Activated naive CD8-positive, alpha-beta T cell treated with anti-CD3 and anti-CD28 coated beads, Interleukin-2, amount 50 U/mL, for 16 hours (primary cell): ENCODE data around the gene TMEM175.
"Not testable (repeated sequence)": the region's sequence is repeated elsewhere in the genome, so short reads cannot be mapped to it uniquely, and the experiment has no call there.

Experiments
- DNase-seq: peaks from one replicate; pipeline ENCODE4 v3.0.0-alpha.2; 2020; ENCODE audit warnings: low read depth, low spot score

The TMEM175 gene

DNA sequence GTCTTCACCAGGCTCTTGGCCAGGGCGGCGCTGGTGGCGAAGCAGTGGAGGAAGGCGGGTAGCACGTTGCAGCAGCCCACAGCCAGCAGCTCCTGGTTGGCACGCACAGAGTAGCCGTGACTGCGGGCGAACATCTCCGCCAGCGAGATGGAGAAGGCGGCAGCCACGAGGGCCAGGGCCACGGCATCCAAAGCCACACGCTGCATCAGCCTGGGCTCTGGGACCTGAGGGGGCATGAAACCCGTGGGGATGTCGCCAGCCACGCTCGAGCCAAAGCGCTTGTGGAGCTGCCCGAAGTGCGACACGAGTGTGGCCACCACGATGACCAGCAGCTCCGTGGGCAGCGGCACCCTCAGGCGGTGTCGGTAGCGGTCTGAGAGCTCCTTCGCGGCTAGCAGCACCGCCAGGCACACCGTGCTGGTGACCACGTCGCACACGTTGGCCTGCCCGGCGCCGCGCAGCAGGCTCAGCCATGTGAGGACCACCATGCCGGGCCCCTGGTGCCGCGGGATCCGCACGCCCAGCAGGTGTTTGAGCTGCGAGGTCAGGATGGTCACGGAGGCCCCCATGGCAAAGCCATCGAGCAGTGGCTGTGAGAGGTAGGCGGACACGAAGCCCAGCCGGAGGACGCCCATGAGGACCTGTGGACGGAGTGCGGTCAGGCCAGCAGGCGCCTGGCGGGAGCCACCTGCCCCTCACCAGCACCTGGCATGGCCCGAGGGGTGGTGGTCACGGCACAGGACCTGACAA lies 57.6 kb downstream of the TMEM175 start:
- no peak for DNase-seq

GRCh38 chr4:990746-991367 lies 58.6 kb downstream of the TMEM175 start:
- no peak for DNase-seq

- DNase-seq: no peak
Observed at GRCh38 chr4:991451-992296, 59.4 kb downstream of the TMEM175 start.

- DNase-seq: no peak
Observed at GRCh38 chr4:992297-993110, 60.2 kb downstream of the TMEM175 start.

GRCh38 chr4:993111-994029 lies 61.1 kb downstream of the TMEM175 start, which contains the start of gene SLC26A1:
TSS of gene SLC26A1 (minus strand) at chr4:993404. CDS start at chr4:991703, 1,701 bp downstream.
- DNase-seq: no peak

- DNase-seq: no peak
Observed at GRCh38 chr4:995311-996026, 63.2 kb downstream of the TMEM175 start.

GRCh38 chr4:996030-996996 lies 64.1 kb downstream of the TMEM175 start:
- no peak for DNase-seq

GRCh38 chr4:996997-997374 lies 64.7 kb downstream of the TMEM175 start:
- no peak for DNase-seq

GRCh38 chr4:997375-998071 lies 65.3 kb downstream of the TMEM175 start:
- no peak for DNase-seq

DNA sequence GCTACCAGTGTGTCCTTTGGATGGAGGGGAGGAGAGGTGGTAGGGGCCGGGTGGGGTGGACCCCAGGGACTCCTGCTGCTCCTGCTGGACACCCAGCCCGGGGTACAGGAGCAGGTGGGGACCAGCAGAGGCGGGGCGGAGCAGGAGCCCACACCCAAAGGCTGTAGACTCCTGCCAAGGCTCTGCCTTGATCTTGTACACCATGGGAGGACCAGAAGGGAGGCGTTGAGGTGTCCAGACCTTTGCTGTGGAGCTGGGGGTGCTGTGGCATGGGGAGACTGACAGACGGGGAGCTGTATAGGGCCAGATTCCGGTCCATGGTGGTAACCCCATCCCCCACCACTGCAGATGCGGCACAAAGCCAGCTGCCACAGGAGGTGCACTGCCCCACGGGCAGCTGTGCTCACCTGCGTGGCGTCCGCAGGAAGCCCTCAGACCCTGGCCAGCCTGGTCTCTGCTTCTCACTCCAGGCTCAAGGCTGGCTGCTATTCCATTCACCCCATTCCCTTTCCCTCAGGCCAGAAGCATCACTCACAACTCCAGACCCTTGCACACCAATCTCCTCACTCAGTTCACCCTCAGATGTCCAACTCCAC lies 65.9 kb downstream of the TMEM175 start:
- DNase-seq: no peak

DNA sequence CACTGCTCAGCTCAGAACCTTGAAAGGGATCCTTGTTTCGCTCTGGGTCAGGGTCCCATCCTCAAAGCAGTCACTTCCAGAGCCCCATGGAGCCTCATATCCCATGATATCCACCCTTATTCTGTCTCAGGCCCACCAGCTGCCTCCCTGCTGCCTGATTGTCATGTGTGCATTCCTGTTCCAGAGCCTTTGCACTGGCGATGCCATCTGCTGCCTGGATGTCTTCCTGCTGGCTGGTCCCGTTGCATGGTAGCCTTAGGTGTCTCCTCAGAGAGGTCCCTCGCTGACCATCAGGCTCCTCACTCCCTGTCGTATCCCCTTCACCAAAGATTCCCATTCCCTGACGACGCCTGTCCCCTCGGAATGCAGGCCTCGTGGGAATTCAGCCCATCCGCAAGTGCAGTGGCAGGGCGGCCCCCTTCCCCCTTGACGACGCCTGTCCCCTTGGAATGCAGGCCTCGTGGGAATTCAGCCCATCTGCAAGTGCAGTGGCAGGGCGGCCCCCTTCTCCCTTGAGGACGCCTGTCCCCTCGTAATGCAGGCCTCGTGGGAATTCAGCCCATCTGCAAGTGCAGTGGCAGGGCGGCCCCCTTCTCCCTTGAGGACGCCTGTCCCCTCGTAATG lies 67.1 kb downstream of the TMEM175 start:
- not testable (repeated sequence) for DNase-seq

DNA sequence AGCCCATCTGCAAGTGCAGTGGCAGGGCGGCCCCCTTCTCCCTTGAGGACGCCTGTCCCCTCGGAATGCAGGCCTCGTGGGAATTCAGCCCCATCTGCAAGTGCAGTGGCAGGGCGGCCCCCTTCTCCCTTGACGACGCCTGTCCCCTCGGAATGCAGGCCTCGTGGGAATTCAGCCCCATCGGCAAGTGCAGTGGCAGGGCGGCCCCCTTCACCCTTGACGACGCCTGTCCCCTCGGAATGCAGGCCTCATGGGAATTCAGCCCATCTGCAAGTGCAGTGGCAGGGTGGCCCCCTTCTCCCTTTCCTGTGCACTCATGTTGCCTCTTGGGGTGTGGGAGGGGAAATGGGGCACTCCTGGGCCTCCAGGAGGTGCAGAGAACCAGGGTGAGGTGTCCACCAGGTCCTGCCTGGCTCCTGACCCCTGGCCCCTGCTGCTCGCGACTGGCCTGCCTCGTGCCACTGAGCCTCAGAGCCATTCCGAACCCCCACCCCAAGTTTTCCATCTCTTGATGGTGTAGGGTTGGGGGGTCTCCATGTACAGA lies 67.7 kb downstream of the TMEM175 start:
- DNase-seq: no peak

DNA sequence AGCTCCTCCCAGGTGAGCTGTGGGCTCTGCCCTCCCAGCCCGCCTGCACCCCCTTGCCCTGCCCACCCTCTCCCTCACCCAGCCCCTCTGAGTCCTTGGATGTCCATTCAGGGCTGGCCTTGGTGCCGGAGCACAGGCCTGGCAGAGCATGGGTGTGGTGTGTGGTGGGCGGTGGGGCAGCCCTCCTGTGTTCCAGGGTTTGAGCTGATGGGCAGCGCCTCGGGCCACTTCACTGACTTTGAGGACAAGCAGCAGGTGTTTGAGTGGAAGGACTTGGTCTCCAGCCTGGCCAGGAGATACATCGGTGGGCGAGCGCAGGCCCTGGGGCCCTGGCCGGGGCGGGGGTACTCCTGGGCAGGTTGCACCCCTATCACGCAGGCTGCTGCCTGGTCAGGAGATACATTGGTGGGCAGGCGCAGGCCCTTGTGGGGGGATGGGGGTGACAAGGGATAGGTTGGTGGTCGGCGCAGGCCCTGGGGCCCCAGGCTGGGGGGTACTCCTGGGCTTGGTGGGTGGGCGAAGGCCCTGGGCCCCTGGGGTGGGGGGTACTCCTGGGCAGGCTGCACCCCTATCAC lies 68.5 kb downstream of the TMEM175 start:
- DNase-seq: no peak

GRCh38 chr4:1001561-1002130 lies 69.4 kb downstream of the TMEM175 start:
- DNase-seq: no peak

DNA sequence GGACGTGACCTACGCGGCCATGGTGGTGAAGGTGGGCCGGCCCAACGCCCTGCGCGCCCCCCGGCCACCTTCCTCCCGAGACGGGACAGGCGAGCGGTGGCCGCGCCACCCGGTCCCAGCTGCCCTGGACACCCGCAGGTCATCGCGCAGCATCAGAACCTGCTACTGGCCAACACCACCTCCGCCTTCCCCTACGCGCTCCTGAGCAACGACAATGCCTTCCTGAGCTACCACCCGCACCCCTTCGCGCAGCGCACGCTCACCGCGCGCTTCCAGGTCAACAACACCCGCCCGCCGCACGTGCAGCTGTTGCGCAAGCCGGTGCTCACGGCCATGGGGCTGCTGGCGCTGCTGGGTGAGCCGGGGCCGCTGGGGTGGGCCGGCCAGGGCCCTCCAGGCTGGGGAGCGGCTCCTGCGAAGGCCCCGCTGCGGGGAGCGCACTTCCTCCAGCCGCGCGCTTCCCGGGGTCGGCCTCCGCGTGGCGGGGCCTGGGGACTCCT lies 69.9 kb downstream of the TMEM175 start:
- DNase-seq: no peak
